HG02642 (cell line): ENCODE data around the gene IRAK1BP1.
"Not testable (repeated sequence)": the region's sequence is repeated elsewhere in the genome, so short reads cannot be mapped to it uniquely, and the experiment has no call there.

Experiments
- ATAC-seq: cut with Tn5 transposase; IDR thresholded peaks from one replicate; pipeline ENCODE4 v1.9.1; 2021; ENCODE audit warnings: mild to moderate bottlenecking; ENCODE audit not compliant: unreplicated experiment, poor library complexity

The IRAK1BP1 gene

GRCh38 chr6:78883651-78884050, 16.3 kb downstream of the IRAK1BP1 start:
- no peak for ATAC-seq

GRCh38 chr6:78889901-78890300, 22.6 kb downstream of the IRAK1BP1 start:
- not testable (repeated sequence) for ATAC-seq

GRCh38 chr6:78896227-78896626, 28.9 kb downstream of the IRAK1BP1 start:
- no peak for ATAC-seq

- no peak for ATAC-seq
Observed at GRCh38 chr6:78908621-78909020, 41.3 kb downstream of the IRAK1BP1 start.

GRCh38 chr6:78909391-78909790, 42.0 kb downstream of the IRAK1BP1 start:
- ATAC-seq, result no peak

GRCh38 chr6:78910010-78910409, 42.7 kb downstream of the IRAK1BP1 start:
- ATAC-seq, result no peak

GRCh38 chr6:78910591-78911171, 43.3 kb downstream of the IRAK1BP1 start:
- ATAC-seq, result peak; percentile 72

- ATAC-seq, result no peak
Observed at GRCh38 chr6:78911218-78911940, 44.0 kb downstream of the IRAK1BP1 start.

- ATAC-seq, result no peak
Observed at GRCh38 chr6:78916411-78916810, 49.1 kb downstream of the IRAK1BP1 start.

- no peak for ATAC-seq
Observed at GRCh38 chr6:78917788-78918187, 50.4 kb downstream of the IRAK1BP1 start.

GRCh38 chr6:78921168-78921567, 53.8 kb downstream of the IRAK1BP1 start:
- ATAC-seq, result not testable (repeated sequence)

- ATAC-seq, result no peak
Observed at GRCh38 chr6:78925317-78925716, 58.0 kb downstream of the IRAK1BP1 start.

GRCh38 chr6:78935553-78935952, 68.2 kb downstream of the IRAK1BP1 start:
- ATAC-seq, result no peak

GRCh38 chr6:78936515-78936914, 69.2 kb downstream of the IRAK1BP1 start:
- ATAC-seq, result no peak

- ATAC-seq, result no peak
Observed at GRCh38 chr6:78942446-78942845, 75.1 kb downstream of the IRAK1BP1 start.

- ATAC-seq, result no peak
Observed at GRCh38 chr6:78947529-78947928, 80.2 kb downstream of the IRAK1BP1 start.

GRCh38 chr6:78947962-78948361, 80.6 kb downstream of the IRAK1BP1 start:
- no peak for ATAC-seq

- no peak for ATAC-seq
Observed at GRCh38 chr6:78948785-78949184, 81.4 kb downstream of the IRAK1BP1 start.

GRCh38 chr6:78952362-78952761, 85.0 kb downstream of the IRAK1BP1 start:
- ATAC-seq, result no peak
